ENCODE results near the gene FRMPD4.

The FRMPD4 gene

GRCh38 chrX:12223650-12224049, 85.4 kb downstream of the FRMPD4 start:
- no peak for DNase-seq

GRCh38 chrX:12225107-12225506, 86.8 kb downstream of the FRMPD4 start:
- DNase-seq = no peak

- no peak for DNase-seq
Measured at GRCh38 chrX:12227412-12228041, 89.3 kb downstream of the FRMPD4 start.

- no peak for DNase-seq
Measured at GRCh38 chrX:12228862-12229261, 90.6 kb downstream of the FRMPD4 start.

- DNase-seq = no peak
Measured at GRCh38 chrX:12229986-12230385, 91.7 kb downstream of the FRMPD4 start.

- peak; percentile 32 for DNase-seq
Measured at GRCh38 chrX:12234534-12235329, 96.5 kb downstream of the FRMPD4 start.

GRCh38 chrX:12236156-12236555, 97.9 kb downstream of the FRMPD4 start:
- DNase-seq = no peak

- peak; percentile 38 for DNase-seq
Measured at GRCh38 chrX:12237131-12237530, 98.9 kb downstream of the FRMPD4 start.

- no peak for DNase-seq
Measured at GRCh38 chrX:12237771-12238170, 99.5 kb downstream of the FRMPD4 start.

- DNase-seq = no peak
Measured at GRCh38 chrX:12239356-12240082, 101.2 kb downstream of the FRMPD4 start.

GRCh38 chrX:12240491-12240890, 102.2 kb downstream of the FRMPD4 start:
- DNase-seq = no peak

- no peak for DNase-seq
Measured at GRCh38 chrX:12241026-12241425, 102.8 kb downstream of the FRMPD4 start.

- DNase-seq = no peak
Measured at GRCh38 chrX:12245650-12246645, 107.7 kb downstream of the FRMPD4 start.

- DNase-seq = no peak
Measured at GRCh38 chrX:12249997-12250396, 111.7 kb downstream of the FRMPD4 start.

GRCh38 chrX:12263211-12263610, 124.9 kb downstream of the FRMPD4 start:
- DNase-seq = no peak

- no peak for DNase-seq
Measured at GRCh38 chrX:12269484-12269883, 131.2 kb downstream of the FRMPD4 start.

- DNase-seq = no peak
Measured at GRCh38 chrX:12278151-12278550, 139.9 kb downstream of the FRMPD4 start.

- peak; percentile 20 for DNase-seq
Measured at GRCh38 chrX:12282991-12283390, 144.7 kb downstream of the FRMPD4 start.

GRCh38 chrX:12292996-12293765, 154.9 kb downstream of the FRMPD4 start:
- DNase-seq = no peak

- DNase-seq = no peak
Measured at GRCh38 chrX:12297353-12297752, 159.1 kb downstream of the FRMPD4 start.

- no peak for DNase-seq
Measured at GRCh38 chrX:12301288-12301687, 163.0 kb downstream of the FRMPD4 start.

GRCh38 chrX:12304261-12304660, 166.0 kb downstream of the FRMPD4 start:
- no peak for DNase-seq

Measured in NCI-H446 treated with DMSO at 0.1 percent for 48 hours (cell line).